Putamen (tissue), 1 donor: Measurements from ENCODE around the gene BLOC1S4.

ENCODE experiments used
- DNase-seq: peaks from one replicate; pipeline ENCODE4 v3.0.0-alpha.2; 2016; ENCODE audit warnings: low spot score

BLOC1S4 gene

GRCh38 chr4:6692379-6692778 lies 23.6 kb upstream of the BLOC1S4 start:
- no peak for DNase-seq

- no peak for DNase-seq
Measured at GRCh38 chr4:6692806-6693205, 23.2 kb upstream of the BLOC1S4 start.

GRCh38 chr4:6693231-6694176 lies 22.5 kb upstream of the BLOC1S4 start, which contains the start of gene S100P:
S100P (plus strand) TSS chr4:6693878; CDS start chr4:6693933, 55 bp downstream.
- no peak for DNase-seq

GRCh38 chr4:6694177-6694901 lies 21.6 kb upstream of the BLOC1S4 start:
- no peak for DNase-seq

- no peak for DNase-seq
Measured at GRCh38 chr4:6695660-6696610, 20.0 kb upstream of the BLOC1S4 start.

GRCh38 chr4:6696611-6697010 lies 19.4 kb upstream of the BLOC1S4 start:
- no peak for DNase-seq

- DNase-seq, result no peak
Measured at GRCh38 chr4:6697131-6697530, 18.8 kb upstream of the BLOC1S4 start.

- no peak for DNase-seq
Measured at GRCh38 chr4:6699388-6699787, 16.6 kb upstream of the BLOC1S4 start.

GRCh38 chr4:6699903-6700302 lies 16.1 kb upstream of the BLOC1S4 start:
- no peak for DNase-seq

GRCh38 chr4:6701371-6701770 lies 14.6 kb upstream of the BLOC1S4 start:
- no peak for DNase-seq

- DNase-seq, result no peak
Measured at GRCh38 chr4:6702761-6703160, 13.2 kb upstream of the BLOC1S4 start.

- DNase-seq, result no peak
Measured at GRCh38 chr4:6703786-6704185, 12.2 kb upstream of the BLOC1S4 start.

- no peak for DNase-seq
Measured at GRCh38 chr4:6705646-6706045, 10.3 kb upstream of the BLOC1S4 start.

- no peak for DNase-seq
Measured at GRCh38 chr4:6706173-6706572, 9.8 kb upstream of the BLOC1S4 start.

GRCh38 chr4:6709230-6710114 lies 6.5 kb upstream of the BLOC1S4 start, which contains the start of gene MRFAP1L1:
MRFAP1L1 (minus strand) TSS chr4:6709865; CDS start chr4:6709629, 236 bp downstream.
- DNase-seq, result peak; percentile 96

GRCh38 chr4:6710282-6710681 lies 5.7 kb upstream of the BLOC1S4 start:
- no peak for DNase-seq

GRCh38 chr4:6710996-6711395 lies 5.0 kb upstream of the BLOC1S4 start:
- DNase-seq, result no peak

- no peak for DNase-seq
Measured at GRCh38 chr4:6714954-6715353, 1.0 kb upstream of the BLOC1S4 start.

GRCh38 chr4:6715704-6716017 lies 313 bp upstream of the BLOC1S4 start:
- DNase-seq, result no peak

- DNase-seq, result no peak
Measured at GRCh38 chr4:6716958-6717655, 1.1 kb downstream of the BLOC1S4 start.
